Endothelial cell (in vitro differentiated cells): ENCODE measurements around the gene PANX1. TPM values are rescaled to one million over a fixed set of nuclear protein-coding genes. Genes with fewer than 3 reads are reported as not detected.

ENCODE experiments used
- DNase-seq: peaks from one replicate; pipeline ENCODE4 v3.0.0; 2021; ENCODE audit warnings: low spot score
- H3K27ac Mint-ChIP-seq: one replicate; pipeline ENCODE4 v1.8.0; 2021; ENCODE audit warnings: mixed read lengths, inconsistent platforms; ENCODE audit not compliant: unreplicated experiment
- H3K27me3 Mint-ChIP-seq: one replicate; pipeline ENCODE4 v1.8.0; 2021; ENCODE audit warnings: mild to moderate bottlenecking, moderate library complexity, mixed read lengths, inconsistent platforms; ENCODE audit not compliant: unreplicated experiment
- H3K36me3 Mint-ChIP-seq: one replicate; pipeline ENCODE4 v1.8.0; 2021; ENCODE audit warnings: mild to moderate bottlenecking, low read depth, mixed read lengths, inconsistent platforms; ENCODE audit not compliant: unreplicated experiment
- H3K4me1 Mint-ChIP-seq: one replicate; pipeline ENCODE4 v1.8.0; 2021; ENCODE audit warnings: mild to moderate bottlenecking, mixed read lengths, inconsistent platforms; ENCODE audit not compliant: unreplicated experiment
- H3K4me3 Mint-ChIP-seq: one replicate; pipeline ENCODE4 v1.8.0; 2021; ENCODE audit warnings: mild to moderate bottlenecking, mixed read lengths, inconsistent platforms; ENCODE audit not compliant: unreplicated experiment
- H3K9me3 Mint-ChIP-seq: one replicate; pipeline ENCODE4 v1.8.0; 2021; ENCODE audit warnings: mixed read lengths, inconsistent platforms; ENCODE audit not compliant: unreplicated experiment
- CTCF ChIP-seq: fragments of 200-600 bp; sonication (generic); IDR thresholded peaks from one replicate; pipeline ENCODE4 v1.5.0; 2021; ENCODE audit warnings: antibody characterized with exemption; ENCODE audit not compliant: unreplicated experiment
- total RNA-seq: library from RNA; stranded (reverse); fragmentation: NEBNext Ultra II Directional; extraction: Animal tissue kit (Norgen Biotek cat#: 25700); gene quantifications from one replicate; pipeline ENCODE4 v1.2.1, GENCODE V29; 2021; ENCODE audit not compliant: unreplicated experiment

The PANX1 gene
- total RNA-seq, 1 donor from 2014 or later = 9.9 TPM

GRCh38 chr11:94139416-94139815 is 10.8 kb downstream of the PANX1 start:
- H3K4me3 Mint-ChIP-seq = no peak overlapping the region
- peaks cover 14% of the 10 kb centered on the region for H3K4me1 Mint-ChIP-seq
- no peak for DNase-seq
- H3K27me3 Mint-ChIP-seq = no peaks in the 10 kb centered on the region
- H3K36me3 Mint-ChIP-seq = no peaks in the 10 kb centered on the region
- no peak for TF ChIP-seq CTCF
- no peak overlapping the region for H3K27ac Mint-ChIP-seq
- no peaks in the 10 kb centered on the region for H3K9me3 Mint-ChIP-seq

DNA sequence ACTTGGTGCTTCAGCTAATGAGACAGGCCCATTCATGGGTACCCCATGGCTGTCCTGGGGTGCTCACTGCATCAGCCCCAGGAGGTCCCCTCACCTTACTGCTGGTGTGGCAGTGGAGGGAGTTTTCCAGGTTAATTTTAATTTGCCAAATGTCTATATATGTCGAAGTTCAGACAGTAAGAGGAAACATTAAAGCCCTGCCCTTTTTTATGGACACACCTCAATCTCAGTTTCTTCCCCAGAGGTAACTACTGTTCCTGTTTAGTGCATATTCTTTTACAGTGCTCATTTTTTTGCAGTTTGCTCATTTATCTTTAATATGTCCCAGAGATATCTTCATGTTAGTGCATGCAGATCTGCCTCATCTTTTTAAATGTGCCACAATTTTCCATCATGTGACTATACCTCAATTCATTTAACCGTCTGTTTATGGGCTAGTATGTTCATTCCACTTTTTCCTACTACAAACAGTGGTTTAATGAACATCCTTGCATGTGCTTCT is 11.6 kb downstream of the PANX1 start:
- Mint-ChIP-seq H3K4me3 (no peak overlapping the region), H3K9me3 (no peaks in the 10 kb centered on the region), H3K4me1 (peaks cover 12% of the 10 kb centered on the region), H3K27me3 (no peaks in the 10 kb centered on the region), H3K27ac (no peak overlapping the region), H3K36me3 (no peaks in the 10 kb centered on the region)
- TF ChIP-seq CTCF = no peak
- DNase-seq = no peak

GRCh38 chr11:94141511-94142307 is 13.1 kb downstream of the PANX1 start:
- Mint-ChIP-seq H3K36me3 (no peaks in the 10 kb centered on the region), H3K4me3 (no peak overlapping the region), H3K27me3 (no peaks in the 10 kb centered on the region), H3K27ac (no peak overlapping the region), H3K9me3 (no peaks in the 10 kb centered on the region), H3K4me1 (peaks cover 12% of the 10 kb centered on the region)
- no peak for DNase-seq
- no peak for TF ChIP-seq CTCF

- no peak for TF ChIP-seq CTCF
- Mint-ChIP-seq H3K4me3 (no peak overlapping the region), H3K27me3 (no peaks in the 10 kb centered on the region), H3K9me3 (no peaks in the 10 kb centered on the region), H3K36me3 (no peaks in the 10 kb centered on the region), H3K27ac (no peak overlapping the region), H3K4me1 (peaks cover 12% of the 10 kb centered on the region)
- no peak for DNase-seq
Measured at GRCh38 chr11:94142308-94143281, 14.0 kb downstream of the PANX1 start.
